SK-N-MC (cell line): Measurements from ENCODE around the gene AFF2.

ENCODE experiments used
- EZH2 ChIP-seq: fragments of 200-600 bp; sonication (generic); IDR thresholded peaks from one replicate; pipeline ENCODE4 v1.6.1; 2017; ENCODE audit warnings: antibody characterized with exemption
- FOXP2 ChIP-seq: optimal IDR thresholded peaks from 2 replicates; pipeline ENCODE3; 2011; ENCODE audit warnings: mild to moderate bottlenecking, moderate library complexity; ENCODE audit not compliant: insufficient read depth; ENCODE audit errors: extremely low read length, control extremely low read depth
- POLR2AphosphoS5 ChIP-seq: IDR thresholded peaks from 2 replicates; pipeline ENCODE4 v1.6.1; 2012; ENCODE audit warnings: mild to moderate bottlenecking, low read depth, low read length, borderline replicate concordance

DNA sequence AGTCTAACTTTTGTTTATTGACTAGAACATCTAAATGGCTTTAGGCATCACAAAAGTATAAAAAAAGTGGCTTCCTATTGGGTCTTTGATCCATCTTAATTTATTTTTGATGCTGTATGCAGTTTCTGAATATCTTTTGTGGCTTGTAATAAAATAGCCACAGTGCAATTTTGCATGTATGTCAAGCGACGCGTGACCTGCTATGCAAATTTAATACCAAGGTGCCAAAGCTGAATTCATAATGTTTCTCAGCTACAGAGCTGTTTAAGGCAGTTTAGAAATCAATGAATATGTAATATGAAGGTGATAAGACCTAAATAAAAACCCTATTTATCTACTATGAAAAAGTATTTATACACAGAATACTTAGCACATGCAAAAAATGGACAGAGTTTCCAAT, 197.8 kb downstream of the AFF2 start:
- TF ChIP-seq POLR2AphosphoS5 (no peak), EZH2 (no peak), FOXP2 (no peak)
